K562 treated with DMSO at 1 percent for 24 hours (cell line): Measurements from ENCODE around the gene TMEM41A. TPM values are rescaled to one million over a fixed set of nuclear protein-coding genes. Genes with fewer than 3 reads are reported as not detected.

ENCODE experiments used
- total RNA-seq: library from RNA; unstranded; fragments of 300-600 nt; gene quantifications from 2 replicates; pipeline ENCODE4 v1.2.3, GENCODE V29; 2022; ENCODE audit warnings: low read depth; ENCODE audit not compliant: insufficient read depth

Gene TMEM41A
- 19.7 and 21.8 TPM in 2 replicates for total RNA-seq

DNA sequence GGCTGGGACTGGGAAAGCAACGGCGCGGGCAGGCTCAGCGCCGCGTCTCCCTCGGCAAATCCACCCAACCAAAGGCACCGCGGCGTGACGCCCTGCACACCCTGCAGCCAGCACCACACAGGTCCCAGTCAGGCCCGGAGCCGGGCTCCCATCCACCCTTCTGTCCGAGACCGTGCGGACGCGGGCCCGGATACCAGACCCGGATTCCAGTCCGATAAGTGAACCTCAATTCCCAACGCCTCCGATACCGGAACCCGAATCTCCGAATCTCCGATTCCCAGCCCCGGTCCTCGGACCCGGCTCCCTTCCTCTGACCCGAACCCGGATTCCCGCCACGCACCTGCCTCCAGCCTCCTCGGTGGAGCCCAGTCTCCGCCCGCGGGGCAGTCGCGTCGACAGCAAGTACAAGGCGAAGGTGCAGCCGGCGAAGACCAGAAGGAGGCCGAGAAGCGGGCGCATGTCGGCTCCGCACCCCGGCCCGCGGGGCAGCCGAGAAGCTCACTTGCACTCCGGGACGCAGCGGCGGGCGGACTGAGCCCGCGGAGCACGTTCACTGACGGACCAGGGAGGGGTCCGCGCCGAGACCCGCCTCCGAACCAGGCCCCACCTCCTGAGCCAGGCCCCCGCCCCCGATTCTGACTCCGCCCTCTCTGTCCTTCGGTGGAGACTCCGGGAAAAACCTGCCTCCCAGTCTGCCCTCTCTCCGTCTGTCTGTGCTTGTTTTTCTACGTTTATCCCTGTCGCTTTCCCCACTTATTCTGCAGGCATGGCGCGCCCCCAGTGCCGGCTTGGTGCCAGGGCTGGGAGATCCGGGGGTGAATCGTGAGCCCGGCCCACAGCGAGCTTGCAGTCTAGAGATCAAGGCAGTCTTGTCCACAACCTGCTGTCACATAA, at the start of gene TMEM41A:
TMEM41A (minus strand) TSS at position 533 of the 894 bp plus-strand sequence; CDS start at position 459, 74 bp downstream.

Other genes with a start within 250 kb of the TMEM41A start
- gene EHHADH, start 245.0 kb downstream of the TMEM41A start, total RNA-seq = 6.6 and 8.8 TPM in 2 replicates
- gene MAP3K13, start 135.9 kb downstream of the TMEM41A start, total RNA-seq = 0.19 and 0.32 TPM in 2 replicates
- gene LIPH, start 53.6 kb upstream of the TMEM41A start, total RNA-seq = 2.1 and 2.4 TPM in 2 replicates
- gene SENP2, start 87.3 kb upstream of the TMEM41A start, total RNA-seq = 28.7 and 37.5 TPM in 2 replicates